Activated CD4-positive, alpha-beta T cell treated with anti-CD3 and anti-CD28 coated beads, Interleukin-2, amount 50 U/mL, for 1 hour (primary cell): ENCODE measurements around the gene STX10.
A peak's percentile ranks its signal among the peaks of the same experiment; 100 is the strongest.

Experiments
- DNase-seq: peaks from one replicate; pipeline ENCODE4 v3.0.0-alpha.2; 2020

STX10 gene

GRCh38 chr19:13138916-13139198 is 11.3 kb downstream of the STX10 start:
- DNase-seq: no peak

- DNase-seq: no peak
Observed at GRCh38 chr19:13138171-13138915, 11.8 kb downstream of the STX10 start.

- no peak for DNase-seq
Observed at GRCh38 chr19:13137290-13137794, 12.8 kb downstream of the STX10 start.

GRCh38 chr19:13135068-13136062 is 14.8 kb downstream of the STX10 start:
- DNase-seq: no peak

- no peak for DNase-seq
Observed at GRCh38 chr19:13134626-13135025, 15.5 kb downstream of the STX10 start.

GRCh38 chr19:13133241-13133870 is 16.8 kb downstream of the STX10 start:
- no peak for DNase-seq

- peak; percentile 37 for DNase-seq
Observed at GRCh38 chr19:13132471-13133180, 17.5 kb downstream of the STX10 start.

- no peak for DNase-seq
Observed at GRCh38 chr19:13130886-13131490, 19.2 kb downstream of the STX10 start.

- no peak for DNase-seq
Observed at GRCh38 chr19:13129384-13129783, 20.8 kb downstream of the STX10 start.

- DNase-seq: no peak
Observed at GRCh38 chr19:13128583-13128982, 21.6 kb downstream of the STX10 start.

- no peak for DNase-seq
Observed at GRCh38 chr19:13127811-13128575, 22.2 kb downstream of the STX10 start.

GRCh38 chr19:13127051-13127450 is 23.1 kb downstream of the STX10 start:
- DNase-seq: no peak

GRCh38 chr19:13122980-13123957 is 26.9 kb downstream of the STX10 start:
- no peak for DNase-seq

GRCh38 chr19:13122275-13122878 is 27.8 kb downstream of the STX10 start:
- no peak for DNase-seq

- no peak for DNase-seq
Observed at GRCh38 chr19:13121551-13122274, 28.5 kb downstream of the STX10 start.

- DNase-seq: no peak
Observed at GRCh38 chr19:13120817-13121216, 29.4 kb downstream of the STX10 start.

- DNase-seq: no peak
Observed at GRCh38 chr19:13120031-13120430, 30.1 kb downstream of the STX10 start.

GRCh38 chr19:13119627-13120026 is 30.5 kb downstream of the STX10 start:
- no peak for DNase-seq
